Testis (tissue), 2 donors: ENCODE results near the gene PLCB3.
A peak's percentile ranks its signal among the peaks of the same experiment; 100 is the strongest.

Source experiments
- POLR2A ChIP-seq: fragments of 450-650 bp; IDR thresholded peaks from one replicate; pipeline ENCODE4 v1.6.1; 2017; ENCODE audit warnings: antibody characterized with exemption, mild to moderate bottlenecking, moderate library complexity
- TF ChIP-seq, protein P1 (sequence below), 3 experiments: fragments of 450-650 bp in 2 of 3; fragments of 200-600 bp in 1 of 3; sonication (generic) in 1 of 3; IDR thresholded peaks; one replicate each; pipeline ENCODE4 v1.5.1; 2016 to 2019; ENCODE audit warnings: antibody characterized with exemption in 3 of 3, mild to moderate bottlenecking in 2 of 3, moderate library complexity in 1 of 3

DNA sequence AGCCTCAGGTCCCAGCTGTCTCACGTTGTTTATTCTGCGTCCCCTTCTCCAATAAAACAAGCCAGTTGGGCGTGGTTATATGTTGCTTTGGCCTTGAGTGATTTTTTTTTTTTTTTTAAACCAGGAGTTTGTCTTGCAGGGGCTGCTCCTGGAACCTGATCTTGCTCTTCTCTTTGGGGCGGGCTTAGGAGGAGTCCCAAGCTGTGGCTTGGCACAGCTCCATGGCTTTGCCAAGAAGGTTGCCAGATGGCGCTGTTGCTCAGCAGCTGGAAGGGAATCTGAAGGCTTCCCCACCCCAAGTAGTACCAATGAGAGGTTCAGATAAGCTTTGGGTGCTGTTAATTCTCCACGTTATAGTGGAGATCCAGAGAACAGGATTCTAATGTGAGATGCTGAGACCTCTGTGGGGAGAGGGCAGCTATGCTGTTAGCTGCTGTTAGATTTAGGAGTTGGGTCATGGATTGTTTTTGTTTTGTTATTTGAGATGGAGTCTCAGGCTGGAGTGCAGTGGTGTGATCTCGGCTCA, 46.8 kb upstream of the PLCB3 start:
- TF ChIP-seq, protein P1, sequence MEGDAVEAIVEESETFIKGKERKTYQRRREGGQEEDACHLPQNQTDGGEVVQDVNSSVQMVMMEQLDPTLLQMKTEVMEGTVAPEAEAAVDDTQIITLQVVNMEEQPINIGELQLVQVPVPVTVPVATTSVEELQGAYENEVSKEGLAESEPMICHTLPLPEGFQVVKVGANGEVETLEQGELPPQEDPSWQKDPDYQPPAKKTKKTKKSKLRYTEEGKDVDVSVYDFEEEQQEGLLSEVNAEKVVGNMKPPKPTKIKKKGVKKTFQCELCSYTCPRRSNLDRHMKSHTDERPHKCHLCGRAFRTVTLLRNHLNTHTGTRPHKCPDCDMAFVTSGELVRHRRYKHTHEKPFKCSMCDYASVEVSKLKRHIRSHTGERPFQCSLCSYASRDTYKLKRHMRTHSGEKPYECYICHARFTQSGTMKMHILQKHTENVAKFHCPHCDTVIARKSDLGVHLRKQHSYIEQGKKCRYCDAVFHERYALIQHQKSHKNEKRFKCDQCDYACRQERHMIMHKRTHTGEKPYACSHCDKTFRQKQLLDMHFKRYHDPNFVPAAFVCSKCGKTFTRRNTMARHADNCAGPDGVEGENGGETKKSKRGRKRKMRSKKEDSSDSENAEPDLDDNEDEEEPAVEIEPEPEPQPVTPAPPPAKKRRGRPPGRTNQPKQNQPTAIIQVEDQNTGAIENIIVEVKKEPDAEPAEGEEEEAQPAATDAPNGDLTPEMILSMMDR (IDR thresholded peaks at IDR 0.05), result peak; percentile 47 to 64 (median 61)
- no peak for TF ChIP-seq POLR2A
